ENCODE data around the gene STAC2. TPM values are rescaled to one million over a fixed set of nuclear protein-coding genes. Genes with fewer than 3 reads are reported as not detected.

Gene STAC2
- total and polyA plus RNA-seq, 2 of the 13 experiments (the other 11 are each of a cell fraction or from before 2014, with no cell fraction given): not detected

- TF ChIP-seq HNF1A (IDR thresholded peaks at IDR 0.05; ENCODE audit: low read depth): peak; percentile 25; the same call in 1 of the 2 replicates
- TF ChIP-seq HNF1A (CRISPR knock-in tag; IDR thresholded peaks at IDR 0.05; ENCODE audit: borderline replicate concordance): peak; percentile 51
- TF ChIP-seq ZNF652 (CRISPR knock-in tag; IDR thresholded peaks at IDR 0.05; ENCODE audit: borderline replicate concordance, low read depth): peak; percentile 48; the same call in 1 of the 2 replicates
- 0 out of 2 replicates have a peak, but pooled peaks have one; percentile 2 for TF ChIP-seq ZNF17 (CRISPR knock-in tag; IDR thresholded peaks at IDR 0.05)
- no peak for TF ChIP-seq HMG20A (CRISPR knock-in tag; IDR thresholded peaks at IDR 0.05; ENCODE audit: borderline replicate concordance)
- no peak for TF ChIP-seq RCOR2 (CRISPR knock-in tag; IDR thresholded peaks at IDR 0.05)
- TF ChIP-seq, protein P1, sequence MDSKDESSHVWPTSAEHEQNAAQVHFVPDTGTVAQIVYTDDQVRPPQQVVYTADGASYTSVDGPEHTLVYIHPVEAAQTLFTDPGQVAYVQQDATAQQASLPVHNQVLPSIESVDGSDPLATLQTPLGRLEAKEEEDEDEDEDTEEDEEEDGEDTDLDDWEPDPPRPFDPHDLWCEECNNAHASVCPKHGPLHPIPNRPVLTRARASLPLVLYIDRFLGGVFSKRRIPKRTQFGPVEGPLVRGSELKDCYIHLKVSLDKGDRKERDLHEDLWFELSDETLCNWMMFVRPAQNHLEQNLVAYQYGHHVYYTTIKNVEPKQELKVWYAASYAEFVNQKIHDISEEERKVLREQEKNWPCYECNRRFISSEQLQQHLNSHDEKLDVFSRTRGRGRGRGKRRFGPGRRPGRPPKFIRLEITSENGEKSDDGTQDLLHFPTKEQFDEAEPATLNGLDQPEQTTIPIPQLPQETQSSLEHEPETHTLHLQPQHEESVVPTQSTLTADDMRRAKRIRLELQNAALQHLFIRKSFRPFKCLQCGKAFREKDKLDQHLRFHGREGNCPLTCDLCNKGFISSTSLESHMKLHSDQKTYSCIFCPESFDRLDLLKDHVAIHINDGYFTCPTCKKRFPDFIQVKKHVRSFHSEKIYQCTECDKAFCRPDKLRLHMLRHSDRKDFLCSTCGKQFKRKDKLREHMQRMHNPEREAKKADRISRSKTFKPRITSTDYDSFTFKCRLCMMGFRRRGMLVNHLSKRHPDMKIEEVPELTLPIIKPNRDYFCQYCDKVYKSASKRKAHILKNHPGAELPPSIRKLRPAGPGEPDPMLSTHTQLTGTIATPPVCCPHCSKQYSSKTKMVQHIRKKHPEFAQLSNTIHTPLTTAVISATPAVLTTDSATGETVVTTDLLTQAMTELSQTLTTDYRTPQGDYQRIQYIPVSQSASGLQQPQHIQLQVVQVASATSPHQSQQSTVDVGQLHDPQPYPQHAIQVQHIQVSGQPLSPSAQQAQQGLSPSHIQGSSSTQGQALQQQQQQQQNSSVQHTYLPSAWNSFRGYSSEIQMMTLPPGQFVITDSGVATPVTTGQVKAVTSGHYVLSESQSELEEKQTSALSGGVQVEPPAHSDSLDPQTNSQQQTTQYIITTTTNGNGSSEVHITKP (CRISPR knock-in tag; IDR thresholded peaks at IDR 0.05; ENCODE audit: low read depth): peak; percentile 99
- TF ChIP-seq KLF16 (CRISPR knock-in tag; IDR thresholded peaks at IDR 0.05): peak in 1 of 2 experiments; percentile 55; a peak in 2 of 4 replicates
- TF ChIP-seq ARNTL (CRISPR knock-in tag; IDR thresholded peaks at IDR 0.05): peak; percentile 33; the same call in 1 of the 2 replicates
- TF ChIP-seq RFXAP (CRISPR knock-in tag; IDR thresholded peaks at IDR 0.05; ENCODE audit: borderline replicate concordance): 0 out of 2 replicates have a peak, but pooled peaks have one; percentile 19
- peak; percentile 84; the same call in 1 of the 2 replicates for TF ChIP-seq ZNF232 (CRISPR knock-in tag; IDR thresholded peaks at IDR 0.05; ENCODE audit: borderline replicate concordance)
- peak; percentile 80 for TF ChIP-seq RNF2 (conservative IDR thresholded peaks at IDR 0.05; ENCODE audit: low read depth)
- no peak for TF ChIP-seq ZNF704 (CRISPR knock-in tag; IDR thresholded peaks at IDR 0.05; ENCODE audit: borderline replicate concordance)
- peak; percentile 16; the same call in 1 of the 2 replicates for TF ChIP-seq GFI1 (CRISPR knock-in tag; IDR thresholded peaks at IDR 0.05; ENCODE audit: borderline replicate concordance)
- TF ChIP-seq ZC3H4 (CRISPR knock-in tag; IDR thresholded peaks at IDR 0.05; ENCODE audit: borderline replicate concordance): no peak; the same call in none of the 2 replicates
- TF ChIP-seq AHR (CRISPR knock-in tag; IDR thresholded peaks at IDR 0.05): peak; percentile 66; the same call in 1 of the 2 replicates
- TF ChIP-seq ZNF746 (CRISPR knock-in tag; IDR thresholded peaks at IDR 0.05): peak; percentile 45; the same call in 1 of the 2 replicates
- peak; percentile 81; the same call in 1 of the 2 replicates for TF ChIP-seq ARHGAP35 (CRISPR knock-in tag; IDR thresholded peaks at IDR 0.05; ENCODE audit: borderline replicate concordance)
- TF ChIP-seq MED8 (CRISPR knock-in tag; IDR thresholded peaks at IDR 0.05; ENCODE audit: insufficient replicate concordance): peak; percentile 21
These were observed 25.5 kb downstream of the STAC2 start, which contains the start of gene RPL19 (continued) for GRCh38 chr17:39200070-39200879.
